ENCODE results near the gene KCNK17. TPM values are rescaled to one million over a fixed set of nuclear protein-coding genes. Genes with fewer than 3 reads are reported as not detected.

Gene KCNK17
- total RNA-seq, 1 experiment from 2014 or later = not detected

- RAD21 ChIA-PET (ENCODE audit: low non-redundant PET in 1 of 2, low total read pairs in 2 of 2, uncharacterized antibody in 2 of 2, unreplicated experiment in 2 of 2) = no interaction called here
- DNase-seq (ENCODE audit: low read depth, low spot score) (no peak), ATAC-seq (no peak)
- H2AFZ ChIP-seq (ENCODE audit: low read depth, low read length, poor library complexity, severe bottlenecking) = no peak overlapping the region
- H3K36me3 ChIP-seq (ENCODE audit: control insufficient read depth in 1 of 2, insufficient read depth in 2 of 2, low read length in 2 of 2) = no peaks in the 10 kb centered on the region
- intact Hi-C loops (cut with micrococcal nuclease) = no loop called here
- H3K27ac ChIP-seq (ENCODE audit: low read depth, low read length) = no peak overlapping the region
- no peak overlapping the region for H3K9ac ChIP-seq (ENCODE audit: low read length)
- POLR2A ChIA-PET = no interaction called here
- BruUV-seq (replicated peaks) = no TSS peak
- no peaks in the 10 kb centered on the region for H3K9me3 ChIP-seq (ENCODE audit: control insufficient read depth in 1 of 2, insufficient read depth in 1 of 2, low read depth in 1 of 2, low read length in 2 of 2)
- H3K79me2 ChIP-seq (ENCODE audit: insufficient read depth, low read length) = no peaks in the 10 kb centered on the region
- H3K9me2 ChIP-seq (ENCODE audit: insufficient read depth) = no peaks in the 10 kb centered on the region
- no peak overlapping the region for H3K4me2 ChIP-seq (ENCODE audit: low read length)
- no peaks in the 10 kb centered on the region for H3K4me1 ChIP-seq (ENCODE audit: control insufficient read depth in 1 of 2, insufficient read depth in 2 of 2, low read length in 2 of 2)
- TF ChIP-seq CEBPB (IDR thresholded peaks at IDR 0.05; ENCODE audit: low read depth) (no peak), POLR2A (IDR thresholded peaks at IDR 0.05; ENCODE audit: borderline replicate concordance, extremely low read depth, insufficient read depth, insufficient read length) (no peak), ZNF274 (IDR thresholded peaks at IDR 0.05; ENCODE audit: low read depth, low read length) (no peak), EGR1 (IDR thresholded peaks at IDR 0.05; ENCODE audit: low read depth) (no peak), SIN3A (IDR thresholded peaks at IDR 0.05; ENCODE audit: low read depth) (no peak), JUND (IDR thresholded peaks at IDR 0.05) (no peak), RAD21 (IDR thresholded peaks at IDR 0.05; ENCODE audit: low read depth) (no peak), TCF7L2 (IDR thresholded peaks at IDR 0.05; ENCODE audit: borderline replicate concordance, extremely low read depth, insufficient read depth, insufficient read length) (no peak), POLR2AphosphoS5 (IDR thresholded peaks at IDR 0.05; ENCODE audit: low read depth, low read length) (no peak), ELF1 (IDR thresholded peaks at IDR 0.05; ENCODE audit: borderline replicate concordance, low read depth) (no peak), ZFX (IDR thresholded peaks at IDR 0.05) (no peak), MAX (IDR thresholded peaks at IDR 0.05) (no peak), FOSL1 (IDR thresholded peaks at IDR 0.05; ENCODE audit: low read depth) (no peak)
- H4K20me1 ChIP-seq (ENCODE audit: insufficient read depth) = no peaks in the 10 kb centered on the region
- H3K27me3 ChIP-seq (ENCODE audit: insufficient read depth, low read length) = peaks cover 63% of the 10 kb centered on the region
- CTCF ChIA-PET = no interaction called here
- no peak overlapping the region for H3K4me3 ChIP-seq (replicated peaks in 1 of 2; ENCODE audit: low read depth in 1 of 2, low read length in 2 of 2)
These were observed 21.7 kb upstream of the KCNK17 start for GRCh38 chr6:39335780-39336545.
